HG03521 (cell line): ENCODE results near the gene EDA2R.

ENCODE experiments used
- ATAC-seq: cut with Tn5 transposase; IDR thresholded peaks from one replicate; pipeline ENCODE4 v1.9.1; 2021; ENCODE audit warnings: mild to moderate bottlenecking, moderate library complexity; ENCODE audit not compliant: unreplicated experiment

EDA2R gene

DNA sequence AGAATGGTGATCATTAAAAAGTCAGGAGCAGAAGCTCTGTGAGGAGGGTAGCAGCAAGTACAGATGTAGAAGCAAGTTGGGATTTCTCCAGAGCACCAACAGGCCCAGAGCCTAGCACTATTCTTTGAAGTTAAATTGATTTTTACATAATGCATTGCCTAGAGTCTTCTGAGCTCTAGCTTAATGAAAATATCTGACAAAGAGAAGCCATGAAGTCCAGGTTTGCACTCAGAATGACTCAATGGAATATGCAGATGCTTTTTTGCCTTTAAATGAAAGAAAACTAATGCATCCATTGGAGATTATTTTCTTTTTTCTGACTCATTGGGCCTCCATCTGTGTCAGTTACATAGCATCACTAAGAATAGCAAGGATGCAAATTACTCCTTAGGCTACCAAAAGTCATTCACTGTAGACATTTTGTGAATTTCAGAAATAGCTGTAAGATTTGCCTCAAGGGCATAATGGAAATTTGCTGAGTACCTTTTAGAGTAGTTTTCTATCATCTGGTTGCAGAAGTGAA is 91.0 kb downstream of the EDA2R start:
- no peak for ATAC-seq
